Endothelial cell of umbilical vein (primary cell): ENCODE measurements around the gene GIN1. TPM values are rescaled to one million over a fixed set of nuclear protein-coding genes. Genes with fewer than 3 reads are reported as not detected.

Experiments
- BruUV-seq: library from RNA; stranded (reverse); fragments of 400-500 nt; replicated peaks from 2 replicates; lab custom pipeline; 2021; lab: Mats Ljungman, UMichigan
- CTCF ChIA-PET: fragments of 300-600, 350-600 bp; sonication (Branson Sonifier 250); formaldehyde crosslinking; loops from one replicate; lab custom pipeline; 2021; ENCODE audit warnings: antibody characterized with exemption, inconsistent platforms; lab: Charles Lee
- POLR2A ChIA-PET: fragments of 300-600, 350-600 bp; sonication (Branson Sonifier 250); formaldehyde crosslinking; loops from one replicate; lab custom pipeline; 2021; ENCODE audit warnings: antibody characterized with exemption, inconsistent platforms; lab: Charles Lee
- DNase-seq: peaks from one replicate; pipeline ENCODE4 v3.0.0-alpha.2; 2011; ENCODE audit warnings: low read depth, low spot score
- FAIRE-seq: peaks from 2 replicates; lab custom pipeline; 2011; peaks lifted over from hg19 to GRCh38; lab: Jason Lieb, UNC
- H2AFZ ChIP-seq: 2 replicates; pipeline ENCODE4 v1.6.0; 2012; ENCODE audit warnings: low read depth, low read length, control low read depth, inconsistent platforms
- H3K27ac ChIP-seq: 2 replicates; pipeline ENCODE4 v1.5.1; 2011; ENCODE audit warnings: low read depth, mild to moderate bottlenecking, control low read depth, low read length, moderate library complexity; ENCODE audit not compliant: insufficient read depth
- H3K27me3 ChIP-seq, 2 experiments: 2 replicates each; pipeline versions ENCODE4 v1.6.0 to v1.6.1; 2011; ENCODE audit warnings: low read length in 2 of 2, mixed read lengths in 1 of 2; ENCODE audit not compliant: control insufficient read depth in 2 of 2, insufficient read depth in 2 of 2
- H3K36me3 ChIP-seq, 2 experiments: 2 replicates in 1 of 2; 3 replicates in 1 of 2; pipeline ENCODE4 v1.5.1; 2011; ENCODE audit warnings: low read length in 2 of 2, mild to moderate bottlenecking in 1 of 2, moderate library complexity in 1 of 2; ENCODE audit not compliant: control insufficient read depth in 2 of 2, insufficient read depth in 2 of 2; ENCODE audit errors: extremely low read depth in 1 of 2
- H3K4me1 ChIP-seq: 3 replicates; pipeline ENCODE4 v1.5.1; 2011; ENCODE audit warnings: mild to moderate bottlenecking, low read length; ENCODE audit not compliant: control insufficient read depth, insufficient read depth; ENCODE audit errors: extremely low read depth
- H3K4me2 ChIP-seq: 2 replicates; pipeline ENCODE4 v1.6.1; 2011; ENCODE audit warnings: low read length, control low read depth, mixed read lengths; ENCODE audit not compliant: insufficient read depth
- H3K4me3 ChIP-seq, 3 experiments: fragments of 200-600 bp in 1 of 3; sonication (generic), shearing (Covaris generic) in 1 of 3; replicated peaks in 1 of 3; 2 replicates each; pipeline ENCODE4 v1.5.1; 2011 to 2016; ENCODE audit warnings: control low read depth in 3 of 3, low read length in 3 of 3, mild to moderate bottlenecking in 2 of 3, inconsistent platforms in 1 of 3, low read depth in 1 of 3, moderate library complexity in 1 of 3; ENCODE audit not compliant: insufficient read depth in 1 of 3
- H3K79me2 ChIP-seq: 2 replicates; pipeline ENCODE4 v1.6.0; 2012; ENCODE audit warnings: low read length, inconsistent platforms; ENCODE audit not compliant: control insufficient read depth, insufficient read depth
- H3K9ac ChIP-seq: replicated peaks from 2 replicates; pipeline ENCODE3; 2011; ENCODE audit warnings: low read length, control low read depth; ENCODE audit not compliant: insufficient read depth; ENCODE audit errors: extremely low read depth
- H3K9me1 ChIP-seq: replicated peaks from 3 replicates; pipeline ENCODE4 v1.6.0; 2011; ENCODE audit warnings: mild to moderate bottlenecking, low read length; ENCODE audit not compliant: control insufficient read depth, insufficient read depth; ENCODE audit errors: extremely low read depth
- H3K9me3 ChIP-seq: replicated peaks from 2 replicates; pipeline ENCODE4 v1.5.1; 2012; ENCODE audit warnings: low read length, inconsistent platforms; ENCODE audit not compliant: control insufficient read depth, insufficient read depth
- H4K20me1 ChIP-seq: replicated peaks from 2 replicates; pipeline ENCODE3; 2011; ENCODE audit warnings: mild to moderate bottlenecking, low read length; ENCODE audit not compliant: control insufficient read depth, insufficient read depth; ENCODE audit errors: extremely low read depth
- EZH2 ChIP-seq: IDR thresholded peaks from 2 replicates; pipeline ENCODE4 v1.6.1; 2012; ENCODE audit warnings: borderline replicate concordance, low read depth, mild to moderate bottlenecking, moderate library complexity, low read length, inconsistent platforms; ENCODE audit not compliant: severe bottlenecking
- FOS ChIP-seq: IDR thresholded peaks from 2 replicates; pipeline ENCODE4 v1.6.1; 2011; ENCODE audit warnings: mild to moderate bottlenecking, low read length, moderate library complexity, borderline replicate concordance; ENCODE audit not compliant: insufficient read depth
- GATA2 ChIP-seq: IDR thresholded peaks from 2 replicates; pipeline ENCODE4 v1.7.0; 2011; ENCODE audit warnings: low read depth, mild to moderate bottlenecking, moderate library complexity, mixed read lengths, low read length; ENCODE audit not compliant: insufficient read length, insufficient read depth
- JUN ChIP-seq: IDR thresholded peaks from 2 replicates; pipeline ENCODE4 v1.6.1; 2011; ENCODE audit warnings: borderline replicate concordance, low read depth; ENCODE audit not compliant: insufficient read length, insufficient read depth
- MYC ChIP-seq: IDR thresholded peaks from one replicate; pipeline ENCODE4 v1.6.1; 2011; ENCODE audit warnings: mild to moderate bottlenecking, low read depth, low read length
- POLR2A ChIP-seq: IDR thresholded peaks from 2 replicates; pipeline ENCODE4 v1.6.1; 2012; ENCODE audit warnings: low read depth, mild to moderate bottlenecking, control low read depth, low read length
- POLR2AphosphoS5 ChIP-seq: IDR thresholded peaks from 2 replicates; pipeline ENCODE4 v1.6.1; 2012; ENCODE audit warnings: low read depth, mild to moderate bottlenecking, control low read depth, low read length, moderate library complexity; ENCODE audit not compliant: insufficient read depth
- dilution Hi-C: fragments of 300-500 bp; cut with MboI; formaldehyde crosslinking; loops from one replicate; pipeline ENCODE4 v1.15.0; 2019; ENCODE audit warnings: low sequenced_read_pairs; ENCODE audit not compliant: extremely low pct_ligation_motif_present
- intact Hi-C: fragments of 100-400 bp; cut with micrococcal nuclease; formaldehyde crosslinking; loops from one replicate; pipeline ENCODE4 v1.10.0; 2022
- polyA plus RNA-seq, 4 experiments: library from polyadenylated mRNA; depleted of rRNA in 3 of 4; stranded (reverse) in 3 of 4; unstranded in 1 of 4; fragments of >200 nt; gene quantifications; 2 replicates each; pipeline versions ENCODE4 v1.2.1 to v1.2.3, GENCODE V29; 2011 to 2012; ENCODE audit warnings: missing spikeins in 1 of 4
- total RNA-seq: library from RNA; stranded (reverse); gene quantifications from 2 replicates; pipeline ENCODE4 v1.2.3, GENCODE V29; 2021
- TF ChIP-seq, protein P1 (sequence below): IDR thresholded peaks from 2 replicates; pipeline ENCODE4 v1.6.1; 2011; ENCODE audit not compliant: insufficient read depth, insufficient read length
- TF ChIP-seq, protein P2 (sequence below), 2 donors: IDR thresholded peaks; 1 replicate in 1 of 2; 2 replicates in 1 of 2; pipeline ENCODE4 v1.5.1; 2011; ENCODE audit warnings: low read length in 2 of 2, mild to moderate bottlenecking in 2 of 2, moderate library complexity in 2 of 2, control low read depth in 1 of 2, inconsistent platforms in 1 of 2, low read depth in 1 of 2; ENCODE audit not compliant: insufficient read depth in 1 of 2; ENCODE audit errors: extremely low read depth in 1 of 2

Gene GIN1
- total and polyA plus RNA-seq, 2 donors (not counting 3 experiments of a cell fraction or from before 2014, with no cell fraction given) = 0.98 to 4.4 TPM

DNA sequence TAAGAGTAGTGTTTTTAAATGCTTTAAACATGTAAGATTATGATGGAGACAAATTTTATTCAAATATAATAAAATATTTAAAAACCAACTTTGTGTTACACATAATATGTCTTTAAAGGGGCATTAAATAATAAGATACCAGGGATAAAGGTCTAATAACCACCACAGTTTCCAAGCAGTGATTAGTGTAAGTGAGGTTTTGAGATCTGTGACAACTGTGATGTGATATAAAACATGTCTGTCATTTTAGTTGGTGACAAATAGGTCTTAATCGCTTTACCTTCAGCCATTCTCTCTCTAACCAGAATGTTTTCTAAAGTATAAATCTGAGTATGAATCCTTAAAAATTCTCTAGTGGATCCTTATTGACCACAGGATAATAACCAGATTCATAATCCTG is 28.3 kb upstream of the GIN1 start:
- Histone ChIP-seq H4K20me1 (no peaks in the 10 kb centered on the region), H2AFZ (no peak overlapping the region), H3K4me2 (no peak overlapping the region), H3K4me3 (no peak overlapping the region), H3K9me1 (no peaks in the 10 kb centered on the region), H3K79me2 (no peaks in the 10 kb centered on the region), H3K36me3 (no peaks in the 10 kb centered on the region), H3K4me1 (no peaks in the 10 kb centered on the region), H3K27ac (no peak overlapping the region), H3K9ac (no peak overlapping the region), H3K27me3 (no peaks in the 10 kb centered on the region), H3K9me3 (no peaks in the 10 kb centered on the region)
- BruUV-seq = no TSS peak
- DNase-seq (no peak), FAIRE-seq (no peak)
- intact Hi-C loops = no loop called here
- CTCF ChIA-PET = interaction anchor here (1.9 kb wide), 1 partner anchor 77 kb away, joined by 11 read pairs; no protein-coding TSS in a partner anchor
- POLR2A ChIA-PET = no interaction called here
- dilution Hi-C loops = no loop called here
- TF ChIP-seq JUN = no peak
- TF ChIP-seq, protein P1, sequence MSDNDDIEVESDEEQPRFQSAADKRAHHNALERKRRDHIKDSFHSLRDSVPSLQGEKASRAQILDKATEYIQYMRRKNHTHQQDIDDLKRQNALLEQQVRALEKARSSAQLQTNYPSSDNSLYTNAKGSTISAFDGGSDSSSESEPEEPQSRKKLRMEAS = no peak
- TF ChIP-seq POLR2A = no peak
- TF ChIP-seq MYC = no peak
- TF ChIP-seq GATA2 = no peak
- TF ChIP-seq, protein P2, sequence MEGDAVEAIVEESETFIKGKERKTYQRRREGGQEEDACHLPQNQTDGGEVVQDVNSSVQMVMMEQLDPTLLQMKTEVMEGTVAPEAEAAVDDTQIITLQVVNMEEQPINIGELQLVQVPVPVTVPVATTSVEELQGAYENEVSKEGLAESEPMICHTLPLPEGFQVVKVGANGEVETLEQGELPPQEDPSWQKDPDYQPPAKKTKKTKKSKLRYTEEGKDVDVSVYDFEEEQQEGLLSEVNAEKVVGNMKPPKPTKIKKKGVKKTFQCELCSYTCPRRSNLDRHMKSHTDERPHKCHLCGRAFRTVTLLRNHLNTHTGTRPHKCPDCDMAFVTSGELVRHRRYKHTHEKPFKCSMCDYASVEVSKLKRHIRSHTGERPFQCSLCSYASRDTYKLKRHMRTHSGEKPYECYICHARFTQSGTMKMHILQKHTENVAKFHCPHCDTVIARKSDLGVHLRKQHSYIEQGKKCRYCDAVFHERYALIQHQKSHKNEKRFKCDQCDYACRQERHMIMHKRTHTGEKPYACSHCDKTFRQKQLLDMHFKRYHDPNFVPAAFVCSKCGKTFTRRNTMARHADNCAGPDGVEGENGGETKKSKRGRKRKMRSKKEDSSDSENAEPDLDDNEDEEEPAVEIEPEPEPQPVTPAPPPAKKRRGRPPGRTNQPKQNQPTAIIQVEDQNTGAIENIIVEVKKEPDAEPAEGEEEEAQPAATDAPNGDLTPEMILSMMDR (IDR thresholded peaks at IDR 0.05; ENCODE audit: extremely low read depth in 1 of 2, insufficient read depth in 1 of 2, low read depth in 1 of 2, low read length in 2 of 2) = no peak
- TF ChIP-seq FOS = no peak
- no peak for TF ChIP-seq POLR2AphosphoS5
- TF ChIP-seq EZH2 = no peak
